Panc1 (cell line): ENCODE data around the gene MLLT10. TPM values are rescaled to one million over a fixed set of nuclear protein-coding genes. Genes with fewer than 3 reads are reported as not detected.
"Not testable (repeated sequence)": the region's sequence is repeated elsewhere in the genome, so short reads cannot be mapped to it uniquely, and the experiment has no call there.

Experiments
- ATAC-seq: fragments of 200-7000 bp; cut with Tn5 transposase; 2 replicates; pipeline ENCODE4 v1.9.1; 2020; ENCODE audit warnings: mild to moderate bottlenecking, moderate library complexity
- BruUV-seq: library from RNA; stranded (reverse); fragments of 400-500 nt; replicated peaks from 2 replicates; lab custom pipeline; 2021; lab: Mats Ljungman, UMichigan
- CTCF ChIA-PET: fragments of 300-600 bp; sonication (Branson Sonifier 250); formaldehyde crosslinking; loops from one replicate; lab custom pipeline; 2022; ENCODE audit warnings: antibody characterized with exemption; lab: Charles Lee
- POLR2A ChIA-PET: fragments of 300-600 bp; sonication (Branson Sonifier 250); formaldehyde crosslinking; loops from one replicate; lab custom pipeline; 2022; ENCODE audit warnings: antibody characterized with exemption; lab: Charles Lee
- DNase-seq: peaks from one replicate; pipeline ENCODE4 v3.0.0-alpha.2; 2010; ENCODE audit warnings: low read depth, low spot score
- H3K27ac ChIP-seq: 2 replicates; pipeline ENCODE4 v1.5.1; 2011; ENCODE audit warnings: mild to moderate bottlenecking, low read length, inconsistent platforms
- H3K27me3 ChIP-seq: fragments of 200-500 bp; sonication (Bioruptor generic); 2 replicates; pipeline ENCODE4 v1.6.0; 2014; ENCODE audit warnings: low read length, inconsistent platforms; ENCODE audit not compliant: control insufficient read depth, insufficient read depth
- H3K36me3 ChIP-seq: fragments of 200-500 bp; sonication (Bioruptor generic); 2 replicates; pipeline ENCODE4 v1.5.1; 2014; ENCODE audit warnings: inconsistent platforms, mild to moderate bottlenecking, low read length, moderate library complexity; ENCODE audit not compliant: control insufficient read depth, insufficient read depth
- H3K4me1 ChIP-seq: 2 replicates; pipeline ENCODE4 v1.5.1; 2011; ENCODE audit warnings: inconsistent platforms, mild to moderate bottlenecking, low read length, moderate library complexity; ENCODE audit not compliant: control insufficient read depth, insufficient read depth
- H3K4me3 ChIP-seq, 2 experiments: 2 replicates each; pipeline ENCODE4 v1.5.1; 2011 to 2012; ENCODE audit warnings: low read depth in 2 of 2, low read length in 2 of 2, mild to moderate bottlenecking in 2 of 2, inconsistent platforms in 1 of 2, moderate library complexity in 1 of 2
- H3K9me3 ChIP-seq: fragments of 200-500 bp; sonication (Bioruptor generic); 2 replicates; pipeline ENCODE4 v1.5.1; 2014; ENCODE audit warnings: low read depth, mild to moderate bottlenecking, inconsistent platforms, low read length, moderate library complexity; ENCODE audit not compliant: control insufficient read depth, insufficient read depth
- POLR2AphosphoS5 ChIP-seq: IDR thresholded peaks from 2 replicates; pipeline ENCODE4 v1.6.1; 2012; ENCODE audit warnings: mild to moderate bottlenecking, low read depth, low read length, moderate library complexity
- SIN3A ChIP-seq: IDR thresholded peaks from 2 replicates; pipeline ENCODE4 v1.6.1; 2012; ENCODE audit warnings: low read depth, mild to moderate bottlenecking, low read length, moderate library complexity, borderline replicate concordance; ENCODE audit not compliant: insufficient read depth
- TCF7L2 ChIP-seq: IDR thresholded peaks from 2 replicates; pipeline ENCODE4 v1.6.1; 2011; ENCODE audit warnings: mild to moderate bottlenecking, low read depth, low read length, inconsistent platforms
- in situ Hi-C: cut with HindIII; loops from 2 replicates; pipeline ENCODE4 v1.10.0; 2016; ENCODE audit warnings: low sequenced_read_pairs, low pct_unique_long_range_greater_than_20kb
- intact Hi-C: fragments of 100-400 bp; cut with micrococcal nuclease; formaldehyde crosslinking; loops from one replicate; pipeline ENCODE4 v1.10.0; 2022; ENCODE audit not compliant: unreplicated experiment
- total RNA-seq: library from RNA; stranded (reverse); gene quantifications from one replicate; pipeline ENCODE4 v1.2.1, GENCODE V29; 2021; ENCODE audit not compliant: unreplicated experiment
- TF ChIP-seq, protein P1 (sequence below): fragments of 450-650 bp; IDR thresholded peaks from 2 replicates; pipeline ENCODE4 v1.5.1; 2017; ENCODE audit warnings: mild to moderate bottlenecking
- TF ChIP-seq, protein P2 (sequence below), 2 experiments: IDR thresholded peaks; 2 replicates each; pipeline ENCODE4 v1.6.1; 2011 to 2012; ENCODE audit warnings: low read depth in 2 of 2, control low read depth in 1 of 2, low read length in 1 of 2, mild to moderate bottlenecking in 1 of 2, moderate library complexity in 1 of 2; ENCODE audit not compliant: insufficient read depth in 1 of 2

The MLLT10 gene
- total RNA-seq, 1 experiment from 2014 or later: 33.4 TPM

- Histone ChIP-seq H3K36me3 (peaks cover 2% of the 10 kb centered on the region; the same call in 1 of the 2 replicates), H3K4me1 (no peaks in the 10 kb centered on the region; the same call in 1 of the 2 replicates), H3K27ac (no peak overlapping the region), H3K4me3 (no peak overlapping the region), H3K27me3 (no peaks in the 10 kb centered on the region), H3K9me3 (no peaks in the 10 kb centered on the region)
- in situ Hi-C loops: no loop called here
- CTCF ChIA-PET: no interaction called here
- POLR2A ChIA-PET: interaction anchor here (0.5 kb wide), 1 partner anchor 996 kb away, joined by 3 read pairs; no protein-coding TSS in a partner anchor
- no TSS peak for BruUV-seq
- TF ChIP-seq POLR2AphosphoS5: no peak
- no peak for TF ChIP-seq TCF7L2
- TF ChIP-seq, protein P1, sequence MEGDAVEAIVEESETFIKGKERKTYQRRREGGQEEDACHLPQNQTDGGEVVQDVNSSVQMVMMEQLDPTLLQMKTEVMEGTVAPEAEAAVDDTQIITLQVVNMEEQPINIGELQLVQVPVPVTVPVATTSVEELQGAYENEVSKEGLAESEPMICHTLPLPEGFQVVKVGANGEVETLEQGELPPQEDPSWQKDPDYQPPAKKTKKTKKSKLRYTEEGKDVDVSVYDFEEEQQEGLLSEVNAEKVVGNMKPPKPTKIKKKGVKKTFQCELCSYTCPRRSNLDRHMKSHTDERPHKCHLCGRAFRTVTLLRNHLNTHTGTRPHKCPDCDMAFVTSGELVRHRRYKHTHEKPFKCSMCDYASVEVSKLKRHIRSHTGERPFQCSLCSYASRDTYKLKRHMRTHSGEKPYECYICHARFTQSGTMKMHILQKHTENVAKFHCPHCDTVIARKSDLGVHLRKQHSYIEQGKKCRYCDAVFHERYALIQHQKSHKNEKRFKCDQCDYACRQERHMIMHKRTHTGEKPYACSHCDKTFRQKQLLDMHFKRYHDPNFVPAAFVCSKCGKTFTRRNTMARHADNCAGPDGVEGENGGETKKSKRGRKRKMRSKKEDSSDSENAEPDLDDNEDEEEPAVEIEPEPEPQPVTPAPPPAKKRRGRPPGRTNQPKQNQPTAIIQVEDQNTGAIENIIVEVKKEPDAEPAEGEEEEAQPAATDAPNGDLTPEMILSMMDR: no peak
- no peak for TF ChIP-seq SIN3A
- TF ChIP-seq, protein P2, sequence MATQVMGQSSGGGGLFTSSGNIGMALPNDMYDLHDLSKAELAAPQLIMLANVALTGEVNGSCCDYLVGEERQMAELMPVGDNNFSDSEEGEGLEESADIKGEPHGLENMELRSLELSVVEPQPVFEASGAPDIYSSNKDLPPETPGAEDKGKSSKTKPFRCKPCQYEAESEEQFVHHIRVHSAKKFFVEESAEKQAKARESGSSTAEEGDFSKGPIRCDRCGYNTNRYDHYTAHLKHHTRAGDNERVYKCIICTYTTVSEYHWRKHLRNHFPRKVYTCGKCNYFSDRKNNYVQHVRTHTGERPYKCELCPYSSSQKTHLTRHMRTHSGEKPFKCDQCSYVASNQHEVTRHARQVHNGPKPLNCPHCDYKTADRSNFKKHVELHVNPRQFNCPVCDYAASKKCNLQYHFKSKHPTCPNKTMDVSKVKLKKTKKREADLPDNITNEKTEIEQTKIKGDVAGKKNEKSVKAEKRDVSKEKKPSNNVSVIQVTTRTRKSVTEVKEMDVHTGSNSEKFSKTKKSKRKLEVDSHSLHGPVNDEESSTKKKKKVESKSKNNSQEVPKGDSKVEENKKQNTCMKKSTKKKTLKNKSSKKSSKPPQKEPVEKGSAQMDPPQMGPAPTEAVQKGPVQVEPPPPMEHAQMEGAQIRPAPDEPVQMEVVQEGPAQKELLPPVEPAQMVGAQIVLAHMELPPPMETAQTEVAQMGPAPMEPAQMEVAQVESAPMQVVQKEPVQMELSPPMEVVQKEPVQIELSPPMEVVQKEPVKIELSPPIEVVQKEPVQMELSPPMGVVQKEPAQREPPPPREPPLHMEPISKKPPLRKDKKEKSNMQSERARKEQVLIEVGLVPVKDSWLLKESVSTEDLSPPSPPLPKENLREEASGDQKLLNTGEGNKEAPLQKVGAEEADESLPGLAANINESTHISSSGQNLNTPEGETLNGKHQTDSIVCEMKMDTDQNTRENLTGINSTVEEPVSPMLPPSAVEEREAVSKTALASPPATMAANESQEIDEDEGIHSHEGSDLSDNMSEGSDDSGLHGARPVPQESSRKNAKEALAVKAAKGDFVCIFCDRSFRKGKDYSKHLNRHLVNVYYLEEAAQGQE (IDR thresholded peaks at IDR 0.05; ENCODE audit: insufficient read depth in 1 of 2, low read depth in 2 of 2, low read length in 1 of 2): no peak
- no peak for DNase-seq
- ATAC-seq: no peak
- intact Hi-C loops: no loop called here
Observed at GRCh38 chr10:21627331-21627730, 93.3 kb downstream of the MLLT10 start.

- no peaks in the 10 kb centered on the region for H3K27me3 ChIP-seq
- no peak overlapping the region for H3K27ac ChIP-seq
- intact Hi-C loops (no loop called here), in situ Hi-C loops (no loop called here)
- POLR2A ChIA-PET: interaction anchor here (0.5 kb wide), 1 partner anchor 995 kb away, joined by 3 read pairs; no protein-coding TSS in a partner anchor
- ATAC-seq (no peak), DNase-seq (no peak)
- H3K4me3 ChIP-seq: no peak overlapping the region
- TF ChIP-seq SIN3A (no peak), POLR2AphosphoS5 (no peak), TCF7L2 (no peak)
- TF ChIP-seq, protein P2 (IDR thresholded peaks at IDR 0.05; ENCODE audit: insufficient read depth in 1 of 2, low read depth in 2 of 2, low read length in 1 of 2): no peak
- TF ChIP-seq, protein P1: no peak
- CTCF ChIA-PET: no interaction called here
- no peaks in the 10 kb centered on the region; the same call in 1 of the 2 replicates for H3K4me1 ChIP-seq
- no TSS peak for BruUV-seq
- peaks cover 2% of the 10 kb centered on the region; the same call in 1 of the 2 replicates for H3K36me3 ChIP-seq
- no peaks in the 10 kb centered on the region for H3K9me3 ChIP-seq
Observed at GRCh38 chr10:21628023-21628422, 94.0 kb downstream of the MLLT10 start.

DNA sequence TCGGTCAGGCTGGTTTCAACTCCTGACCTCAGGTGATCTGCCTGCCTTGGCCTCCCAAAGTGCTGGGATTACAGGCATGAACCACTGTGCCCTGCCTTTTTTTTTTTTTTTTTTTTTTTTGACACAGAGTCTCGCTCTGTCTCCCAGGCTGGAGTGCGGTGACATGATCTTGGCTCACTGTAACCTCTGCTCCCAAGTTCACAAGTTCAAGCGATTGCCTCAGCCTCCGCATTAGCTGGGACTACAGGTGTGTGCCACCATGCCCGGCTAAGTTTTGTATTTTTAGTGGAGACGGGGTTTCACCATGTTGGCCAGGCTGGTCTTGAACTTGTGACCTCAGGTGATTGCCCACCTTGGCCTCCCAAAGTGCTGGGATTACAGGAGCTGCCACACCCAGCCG lies 94.6 kb downstream of the MLLT10 start:
- in situ Hi-C loops, ATAC-seq, intact Hi-C loops, H3K27me3 ChIP-seq, BruUV-seq, DNase-seq, H3K9me3 ChIP-seq, H3K36me3 ChIP-seq, H3K4me1 ChIP-seq, H3K4me3 ChIP-seq, H3K27ac ChIP-seq, CTCF ChIA-PET, POLR2A ChIA-PET: not testable (repeated sequence)
